H7 (cell line): ENCODE results near the gene MORC2. TPM values are rescaled to one million over a fixed set of nuclear protein-coding genes. Genes with fewer than 3 reads are reported as not detected.

Experiments
- DNase-seq: peaks from one replicate; pipeline ENCODE4 v3.0.0; 2012
- H3K27me3 ChIP-seq: 2 replicates; pipeline ENCODE4 v1.6.0; 2011; ENCODE audit warnings: mild to moderate bottlenecking, low read length; ENCODE audit not compliant: control insufficient read depth, insufficient read depth
- H3K36me3 ChIP-seq: replicated peaks from 2 replicates; pipeline ENCODE4 v1.5.1; 2011; ENCODE audit warnings: low read length; ENCODE audit not compliant: control insufficient read depth, insufficient read depth
- H3K4me3 ChIP-seq: 2 replicates; pipeline ENCODE4 v1.5.1; 2011; ENCODE audit warnings: low read depth, mild to moderate bottlenecking, control low read depth, low read length, moderate library complexity; ENCODE audit not compliant: insufficient read depth
- total RNA-seq: library from RNA; depleted of rRNA; stranded (reverse); fragments of >200 nt; shearing (Covaris generic); gene quantifications from 2 replicates; pipeline ENCODE4 v1.2.3, GENCODE V29; 2014

MORC2 gene
- total RNA-seq, 1 experiment from 2014 or later, result 31.4 TPM

DNA sequence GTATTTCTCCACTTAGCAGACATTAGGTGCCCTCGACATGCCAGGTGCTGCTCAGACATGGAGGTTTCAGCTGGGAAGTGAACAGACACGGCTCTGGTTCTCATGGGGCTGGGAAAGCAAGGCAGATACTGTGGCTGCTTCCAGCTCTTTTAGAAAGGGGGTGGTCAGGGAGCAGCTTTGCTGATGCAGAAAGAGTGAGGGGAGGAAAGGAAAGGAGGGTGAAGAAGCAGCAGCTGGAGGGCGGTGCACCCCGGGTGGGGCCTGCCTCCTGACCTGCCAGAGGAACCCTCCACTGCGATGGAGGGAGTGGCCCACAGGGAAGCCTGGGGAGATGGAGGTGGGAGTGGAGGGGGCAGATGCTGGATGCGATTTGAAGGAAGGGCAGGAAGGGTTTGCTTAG lies 76.8 kb downstream of the MORC2 start:
- no peak overlapping the region for H3K4me3 ChIP-seq
- H3K27me3 ChIP-seq, result no peaks in the 10 kb centered on the region
- DNase-seq, result no peak
- H3K36me3 ChIP-seq, result no peaks in the 10 kb centered on the region

- Histone ChIP-seq H3K27me3 (no peaks in the 10 kb centered on the region), H3K4me3 (no peak overlapping the region), H3K36me3 (no peaks in the 10 kb centered on the region)
- DNase-seq, result peak; percentile 38
Observed at GRCh38 chr22:30891443-30891755, 77.2 kb downstream of the MORC2 start.

- DNase-seq, result peak; percentile 90
- Histone ChIP-seq H3K36me3 (no peaks in the 10 kb centered on the region), H3K27me3 (no peaks in the 10 kb centered on the region), H3K4me3 (no peak overlapping the region)
Observed at GRCh38 chr22:30890686-30891442, 77.7 kb downstream of the MORC2 start.

GRCh38 chr22:30889996-30890480 lies 78.5 kb downstream of the MORC2 start:
- no peaks in the 10 kb centered on the region for H3K27me3 ChIP-seq
- H3K4me3 ChIP-seq, result no peak overlapping the region
- H3K36me3 ChIP-seq, result no peaks in the 10 kb centered on the region
- DNase-seq, result peak; percentile 24

GRCh38 chr22:30889268-30889995 lies 79.1 kb downstream of the MORC2 start:
- Histone ChIP-seq H3K27me3 (no peaks in the 10 kb centered on the region), H3K4me3 (no peak overlapping the region), H3K36me3 (no peaks in the 10 kb centered on the region)
- peak; percentile 36 for DNase-seq

DNA sequence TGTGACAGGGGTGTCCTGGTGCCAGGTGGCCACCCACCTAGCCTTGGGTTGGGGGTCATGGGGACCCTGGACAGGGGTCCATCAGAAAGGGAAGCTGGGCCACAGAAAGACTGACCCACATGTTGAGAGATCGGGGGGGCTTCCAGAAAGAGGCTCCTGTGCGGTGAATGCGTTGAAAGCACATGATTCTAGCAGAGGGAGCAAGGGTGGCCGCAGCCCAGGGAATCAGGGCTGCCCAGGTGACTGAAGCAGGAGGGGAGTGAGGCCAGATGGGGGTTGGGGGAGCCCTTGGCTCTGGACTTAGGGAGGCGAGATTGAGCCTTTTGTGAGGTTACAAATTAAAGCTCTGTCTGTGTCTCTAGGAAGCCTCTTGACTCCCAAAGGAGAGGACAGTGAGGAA lies 80.7 kb downstream of the MORC2 start:
- H3K36me3 ChIP-seq, result no peaks in the 10 kb centered on the region
- H3K27me3 ChIP-seq, result no peaks in the 10 kb centered on the region
- peak; percentile 33 for DNase-seq
- no peak overlapping the region for H3K4me3 ChIP-seq

DNA sequence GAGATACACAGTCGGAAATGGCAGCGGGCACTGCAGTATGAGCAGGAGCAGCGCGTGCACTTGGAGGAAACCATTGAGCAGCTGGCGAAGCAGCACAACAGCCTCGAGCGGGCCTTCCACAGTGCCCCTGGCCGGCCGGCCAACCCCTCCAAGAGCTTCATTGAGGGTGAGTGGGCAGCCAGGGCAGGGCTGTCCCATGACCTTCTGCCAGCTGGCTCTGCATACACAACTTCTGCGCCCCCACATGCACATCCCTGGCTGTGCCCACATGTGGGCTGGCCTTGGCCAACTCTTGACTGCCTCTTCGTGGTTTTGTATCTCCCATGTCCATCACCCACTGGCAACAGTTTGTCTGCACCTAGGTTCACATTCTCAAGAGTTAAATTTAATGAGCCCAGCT lies 81.1 kb downstream of the MORC2 start:
- Histone ChIP-seq H3K27me3 (no peaks in the 10 kb centered on the region), H3K36me3 (no peaks in the 10 kb centered on the region), H3K4me3 (no peak overlapping the region)
- DNase-seq, result peak; percentile 29

DNA sequence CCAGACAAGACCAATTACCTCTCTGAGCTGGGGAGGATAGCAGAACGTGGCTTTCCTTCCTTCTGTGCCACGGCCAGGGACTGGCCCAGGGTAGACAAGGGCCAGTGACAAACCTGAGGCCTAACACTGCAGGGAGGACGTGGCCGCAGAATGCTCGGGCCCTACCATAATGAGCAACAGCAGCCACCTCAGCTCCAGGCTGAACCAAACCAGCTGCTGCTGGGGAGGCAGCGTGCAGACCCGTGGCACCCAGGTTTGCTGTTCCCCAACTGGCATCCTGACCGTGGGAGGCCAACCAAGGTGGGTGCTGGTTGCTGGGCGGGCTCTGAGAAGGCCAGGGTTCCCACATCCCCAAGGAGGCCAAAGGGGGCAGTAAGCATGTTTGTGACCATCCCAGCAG lies 83.0 kb downstream of the MORC2 start:
- no peak overlapping the region for H3K4me3 ChIP-seq
- H3K27me3 ChIP-seq, result no peaks in the 10 kb centered on the region
- H3K36me3 ChIP-seq, result no peaks in the 10 kb centered on the region
- peak; percentile 49 for DNase-seq

DNA sequence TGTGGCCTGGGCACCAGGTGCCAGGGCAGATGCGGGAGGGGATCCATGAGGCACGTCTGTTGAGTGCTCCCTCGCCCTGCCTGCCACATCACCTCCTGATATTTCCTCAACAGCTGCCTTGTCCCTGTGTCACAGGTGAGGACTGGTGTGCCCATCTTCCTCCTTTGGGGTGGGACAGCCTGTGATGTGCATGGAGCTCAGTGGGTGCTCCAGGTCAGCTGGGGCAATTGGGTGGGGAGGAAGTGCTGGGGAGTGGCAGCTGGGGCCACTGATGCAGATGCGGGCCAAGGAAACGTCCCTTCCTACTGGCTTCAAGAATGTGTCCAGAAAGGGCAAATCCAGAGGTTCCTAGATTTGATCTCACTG lies 83.6 kb downstream of the MORC2 start:
- Histone ChIP-seq H3K36me3 (no peaks in the 10 kb centered on the region), H3K4me3 (no peak overlapping the region), H3K27me3 (no peaks in the 10 kb centered on the region)
- no peak for DNase-seq

DNA sequence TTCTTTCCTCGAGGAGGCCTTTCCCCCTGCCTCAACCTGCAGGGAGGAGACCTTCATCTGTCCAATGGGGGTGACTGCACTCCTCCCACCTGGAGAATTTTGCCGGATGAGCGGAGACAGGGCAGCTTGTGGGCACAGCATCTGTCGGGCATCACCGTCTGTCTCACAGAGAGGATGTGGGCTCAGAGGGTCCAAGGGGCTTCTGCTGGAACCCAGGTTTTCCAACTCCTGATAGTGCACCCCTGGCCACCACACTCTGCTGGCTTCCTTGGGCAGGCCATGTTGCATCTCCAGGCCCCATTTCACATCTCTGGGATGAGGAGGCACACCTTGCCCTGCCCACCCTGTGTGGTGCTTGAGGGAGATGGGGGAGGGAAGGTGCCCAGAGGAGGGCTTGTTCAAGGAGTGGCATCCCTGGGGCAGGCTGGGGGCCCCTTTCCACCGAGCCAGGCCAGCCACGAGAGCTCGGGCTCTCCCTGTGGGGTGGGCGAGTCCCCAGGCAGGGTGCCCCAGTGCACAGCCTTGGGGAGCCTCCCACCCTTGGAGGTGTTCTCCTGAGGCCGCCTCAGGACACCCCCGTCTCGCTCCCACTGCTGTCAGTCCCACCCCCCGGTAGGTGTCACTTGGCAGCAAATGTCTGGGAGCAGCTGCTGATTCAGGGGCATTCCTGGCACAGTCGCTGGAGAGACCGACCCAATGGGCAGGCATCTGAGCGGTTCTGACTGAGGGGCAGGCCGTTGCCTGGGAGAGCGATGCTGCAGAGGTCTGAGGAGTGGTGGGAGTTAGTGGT lies 84.2 kb downstream of the MORC2 start:
- no peaks in the 10 kb centered on the region for H3K27me3 ChIP-seq
- no peak for DNase-seq
- no peak overlapping the region for H3K4me3 ChIP-seq
- no peaks in the 10 kb centered on the region for H3K36me3 ChIP-seq

DNA sequence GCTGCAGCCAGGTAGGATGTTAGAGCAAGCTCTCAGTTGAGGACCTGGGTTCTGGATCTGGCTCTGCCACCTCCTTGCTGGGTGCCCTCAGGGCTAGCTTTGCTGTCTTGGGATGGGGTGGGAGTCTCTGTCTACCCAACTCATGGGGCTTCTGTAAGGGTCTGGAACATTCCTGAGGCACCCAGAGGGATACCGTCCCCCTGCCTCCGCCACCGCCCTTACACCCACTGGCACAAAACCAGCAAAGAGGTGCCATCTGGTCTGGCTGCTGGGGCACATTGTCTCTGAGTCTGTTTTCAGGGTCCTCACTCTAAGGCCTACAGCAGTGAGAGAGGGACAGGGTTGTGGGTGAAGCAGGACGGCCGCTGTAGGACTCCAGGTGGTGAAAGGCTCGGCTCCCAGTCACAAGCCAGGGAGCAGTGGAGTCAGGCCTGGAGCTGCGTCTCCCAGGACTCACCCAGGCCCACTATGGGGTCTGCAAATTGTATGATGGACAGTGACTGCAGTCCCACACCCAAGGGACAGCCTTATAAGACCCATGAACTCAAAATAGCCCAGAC lies 84.9 kb downstream of the MORC2 start:
- Histone ChIP-seq H3K4me3 (no peak overlapping the region), H3K27me3 (no peaks in the 10 kb centered on the region), H3K36me3 (no peaks in the 10 kb centered on the region)
- no peak for DNase-seq

DNA sequence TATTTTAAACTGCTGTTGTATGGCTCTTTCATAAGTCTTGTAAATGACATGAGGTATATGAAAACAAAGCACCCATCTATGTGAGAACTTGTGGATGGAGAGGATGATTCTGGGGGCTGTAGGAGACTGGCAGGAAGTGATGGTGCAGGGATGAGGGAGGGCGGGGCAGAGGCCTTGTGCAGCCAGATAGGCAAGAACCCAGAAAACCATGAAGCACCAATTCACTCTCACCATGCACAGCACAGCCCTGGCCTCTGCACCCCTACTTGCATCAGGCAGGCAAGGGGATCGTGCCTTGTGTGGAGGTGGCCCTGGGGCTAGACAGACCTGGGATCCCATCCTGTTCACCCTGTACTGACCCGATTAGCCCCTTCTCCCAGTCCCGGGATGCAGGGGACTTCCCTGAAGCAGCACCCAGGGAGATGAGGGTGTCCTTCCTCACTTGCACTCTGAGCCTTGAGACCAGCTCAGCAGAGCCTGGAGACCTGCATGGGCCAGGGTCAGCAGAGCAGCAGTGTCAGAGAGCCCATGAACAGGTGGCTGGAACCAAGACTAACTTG lies 85.5 kb downstream of the MORC2 start:
- H3K4me3 ChIP-seq, result no peak overlapping the region
- no peak for DNase-seq
- no peaks in the 10 kb centered on the region for H3K27me3 ChIP-seq
- no peaks in the 10 kb centered on the region for H3K36me3 ChIP-seq

- Histone ChIP-seq H3K36me3 (no peaks in the 10 kb centered on the region), H3K27me3 (no peaks in the 10 kb centered on the region), H3K4me3 (no peak overlapping the region)
- no peak for DNase-seq
Observed at GRCh38 chr22:30882184-30882717, 86.3 kb downstream of the MORC2 start.
